Mucosa of descending colon (tissue), 3 donors: ENCODE results near the gene GNAT1. TPM values are rescaled to one million over a fixed set of nuclear protein-coding genes. Genes with fewer than 3 reads are reported as not detected.
A peak's percentile ranks its signal among the peaks of the same experiment; 100 is the strongest.

ENCODE experiments used
- ATAC-seq: fragments of 200-7000 bp; cut with Tn5 transposase; one replicate; pipeline ENCODE4 v1.9.1; 2020; ENCODE audit warnings: mild to moderate bottlenecking, moderate library complexity
- DNase-seq, 3 donors: peaks; one replicate each; pipeline ENCODE4 v3.0.0-alpha.2; 2020
- H3K36me3 ChIP-seq: fragments of 200-600 bp; one replicate; pipeline ENCODE4 v1.8.0; 2021; ENCODE audit warnings: low read depth, mild to moderate bottlenecking
- H3K4me1 ChIP-seq: fragments of 200-600 bp; one replicate; pipeline ENCODE4 v1.8.0; 2021; ENCODE audit warnings: low read depth, mild to moderate bottlenecking
- H3K4me3 ChIP-seq: fragments of 200-600 bp; one replicate; pipeline ENCODE4 v1.8.0; 2021; ENCODE audit warnings: mild to moderate bottlenecking
- H3K9me3 ChIP-seq: fragments of 200-600 bp; one replicate; pipeline ENCODE4 v1.8.0; 2021; ENCODE audit warnings: mild to moderate bottlenecking
- CTCF ChIP-seq: fragments of 200-600 bp; IDR thresholded peaks from one replicate; pipeline ENCODE4 v1.8.0; 2022; ENCODE audit warnings: antibody characterized with exemption, mild to moderate bottlenecking
- intact Hi-C, 2 donors: fragments of 100-400 bp; cut with DNase I in 1 of 2; cut with micrococcal nuclease in 1 of 2; formaldehyde crosslinking; loops; one replicate each; pipeline versions ENCODE4 v1.11.0 to v1.11.1; 2022; cut with DNase I, micrococcal nuclease
- total RNA-seq, 3 donors: library from RNA; stranded (reverse); fragmentation: NEBNext Ultra II Directional in 2 of 3; extraction: Animal tissue kit (Norgen Biotek cat#: 25700) in 2 of 3; gene quantifications; one replicate each; pipeline versions ENCODE4 v1.2.1 to v1.2.4, GENCODE V29; 2021 to 2023
- donor health status: DM: no; HTN: no; CAD: no; lungs with moderate emphysema.
- donor health status: DM: no; HTN: no; CAD: no.
- donor health status: DM: no; HTN: yes; CAD: no.

Gene GNAT1
- total RNA-seq, 3 donors from 2014 or later = not detected

GRCh38 chr3:50184242-50184978, 7.0 kb upstream of the GNAT1 start:
- no peak for ATAC-seq

GRCh38 chr3:50185230-50185629, 6.2 kb upstream of the GNAT1 start:
- H3K9me3 ChIP-seq = no peaks in the 10 kb centered on the region
- intact Hi-C loops = loop anchor here in 1 of 2 donors (5.0 kb wide), 1 partner anchor 63 kb away; no protein-coding TSS in a partner anchor
- H3K4me3 ChIP-seq = no peak overlapping the region
- H3K4me1 ChIP-seq = no peaks in the 10 kb centered on the region
- no peak for TF ChIP-seq CTCF
- ATAC-seq = no peak
- H3K36me3 ChIP-seq = no peaks in the 10 kb centered on the region
- no peak for DNase-seq

More at GRCh38 chr3:50184242-50184978, 7.0 kb upstream of the GNAT1 start:
- Histone ChIP-seq H3K4me3 (no peak overlapping the region), H3K9me3 (no peaks in the 10 kb centered on the region), H3K36me3 (no peaks in the 10 kb centered on the region), H3K4me1 (peaks cover 5% of the 10 kb centered on the region)
- intact Hi-C loops = no loop called here
- no peak for TF ChIP-seq CTCF
- DNase-seq = no peak

GRCh38 chr3:50186096-50186495, 5.3 kb upstream of the GNAT1 start:
- DNase-seq (no peak), ATAC-seq (no peak)
- TF ChIP-seq CTCF = no peak
- intact Hi-C loops = loop anchor here in 1 of 2 donors (5.0 kb wide), 1 partner anchor 64 kb away; no protein-coding TSS in a partner anchor
- Histone ChIP-seq H3K4me1 (no peaks in the 10 kb centered on the region), H3K36me3 (no peaks in the 10 kb centered on the region), H3K4me3 (no peak overlapping the region), H3K9me3 (no peaks in the 10 kb centered on the region)

- DNase-seq = no peak
- Histone ChIP-seq H3K36me3 (no peaks in the 10 kb centered on the region), H3K4me3 (no peak overlapping the region), H3K4me1 (no peaks in the 10 kb centered on the region), H3K9me3 (no peaks in the 10 kb centered on the region)
- ATAC-seq = no peak
- TF ChIP-seq CTCF = no peak
- intact Hi-C loops = loop anchor here in 1 of 2 donors (5.0 kb wide), 1 partner anchor 65 kb away; no protein-coding TSS in a partner anchor
Measured at GRCh38 chr3:50187750-50188149, 3.7 kb upstream of the GNAT1 start.

GRCh38 chr3:50189274-50189673, 2.1 kb upstream of the GNAT1 start:
- Histone ChIP-seq H3K4me3 (no peak overlapping the region), H3K4me1 (peaks cover 4% of the 10 kb centered on the region), H3K36me3 (no peaks in the 10 kb centered on the region), H3K9me3 (no peaks in the 10 kb centered on the region)
- ATAC-seq (peak; percentile 79), DNase-seq (peak in 2 of 3 donors; percentile 79 to 87)
- peak; percentile 49 for TF ChIP-seq CTCF
- intact Hi-C loops = loop anchor here in 1 of 2 donors (5.0 kb wide), 1 partner anchor 67 kb away; no protein-coding TSS in a partner anchor
